ENCODE data around the gene HGFAC. TPM values are rescaled to one million over a fixed set of nuclear protein-coding genes. Genes with fewer than 3 reads are reported as not detected.

The HGFAC gene
- polyA plus RNA-seq, 3 donors, result 0.71 to 1.3 (median 0.85) TPM

GRCh38 chr4:3483471-3483921 lies 41.7 kb downstream of the HGFAC start:
- no peak for DNase-seq (ENCODE audit: low read depth in 3 of 3, low spot score in 2 of 3)

- DNase-seq (ENCODE audit: low read depth in 3 of 3, low spot score in 2 of 3), result no peak
These were observed 42.5 kb downstream of the HGFAC start for GRCh38 chr4:3484057-3484973.

- DNase-seq (ENCODE audit: low read depth in 3 of 3, low spot score in 2 of 3), result no peak
These were observed 43.4 kb downstream of the HGFAC start for GRCh38 chr4:3485011-3485791.

- no peak for DNase-seq (ENCODE audit: low read depth in 3 of 3, low spot score in 2 of 3)
These were observed 44.2 kb downstream of the HGFAC start for GRCh38 chr4:3485886-3486540.

GRCh38 chr4:3486541-3487540 lies 45.1 kb downstream of the HGFAC start:
- no peak for DNase-seq (ENCODE audit: low read depth in 3 of 3, low spot score in 2 of 3)

- no peak for DNase-seq (ENCODE audit: low read depth in 3 of 3, low spot score in 2 of 3)
These were observed 46.1 kb downstream of the HGFAC start for GRCh38 chr4:3487861-3488260.

GRCh38 chr4:3488820-3489219 lies 47.1 kb downstream of the HGFAC start:
- no peak for DNase-seq (ENCODE audit: low read depth in 3 of 3, low spot score in 2 of 3)

- no peak for DNase-seq (ENCODE audit: low read depth in 3 of 3, low spot score in 2 of 3)
These were observed 47.7 kb downstream of the HGFAC start for GRCh38 chr4:3489451-3489962.

- DNase-seq (ENCODE audit: low read depth in 3 of 3, low spot score in 2 of 3), result no peak
These were observed 50.1 kb downstream of the HGFAC start for GRCh38 chr4:3491681-3492405.

GRCh38 chr4:3492741-3493719 lies 51.3 kb downstream of the HGFAC start:
- DNase-seq (ENCODE audit: low read depth in 3 of 3, low spot score in 2 of 3), result no peak

- DNase-seq (ENCODE audit: low read depth in 3 of 3, low spot score in 2 of 3), result no peak
These were observed 52.1 kb downstream of the HGFAC start for GRCh38 chr4:3493720-3494461.

- DNase-seq (ENCODE audit: low read depth in 3 of 3, low spot score in 2 of 3), result no peak
These were observed 52.7 kb downstream of the HGFAC start for GRCh38 chr4:3494462-3494871.

GRCh38 chr4:3495204-3495975 lies 53.6 kb downstream of the HGFAC start:
- no peak for DNase-seq (ENCODE audit: low read depth in 3 of 3, low spot score in 2 of 3)

GRCh38 chr4:3496021-3496420 lies 54.3 kb downstream of the HGFAC start:
- no peak for DNase-seq (ENCODE audit: low read depth in 3 of 3, low spot score in 2 of 3)

GRCh38 chr4:3497095-3497494 lies 55.3 kb downstream of the HGFAC start:
- DNase-seq (ENCODE audit: low read depth in 3 of 3, low spot score in 2 of 3), result no peak

Measured in right renal cortex interstitium (tissue), 3 donors.